HepG2 (cell line): ENCODE measurements around the gene NEMF. TPM values are rescaled to one million over a fixed set of nuclear protein-coding genes. Genes with fewer than 3 reads are reported as not detected.

Experiments used
- E2F1 ChIP-seq: sonication (generic); formaldehyde crosslinking; IDR thresholded peaks from 2 replicates; pipeline ENCODE4 v1.5.0; 2020; ENCODE audit warnings: missing genetic modification reagents
- FOSL1 ChIP-seq: sonication (generic); formaldehyde crosslinking; IDR thresholded peaks from 2 replicates; pipeline ENCODE4 v1.9.0; 2021; ENCODE audit warnings: missing genetic modification reagents, borderline replicate concordance
- IKZF4 ChIP-seq: sonication (generic); formaldehyde crosslinking; IDR thresholded peaks from 2 replicates; pipeline ENCODE4 v1.5.1; 2020; ENCODE audit warnings: borderline replicate concordance, mild to moderate bottlenecking, low read depth, missing genetic modification reagents; ENCODE audit errors: not compliant biosample characterization
- PLRG1 ChIP-seq: fragments of 450-650 bp; conservative IDR thresholded peaks from 2 replicates; pipeline ENCODE4 v1.6.1; 2016
- PTBP1 ChIP-seq: fragments of 200-400 bp; formaldehyde crosslinking; IDR thresholded peaks from 2 replicates; pipeline ENCODE4 v1.6.1; 2018; ENCODE audit warnings: low read length, low read depth; ENCODE audit not compliant: poor library complexity, severe bottlenecking
- SIX1 ChIP-seq: sonication (generic); formaldehyde crosslinking; IDR thresholded peaks from 2 replicates; pipeline ENCODE4 v1.4.0; 2020; ENCODE audit warnings: missing genetic modification reagents, borderline replicate concordance
- ZBTB37 ChIP-seq: sonication (generic); formaldehyde crosslinking; IDR thresholded peaks from 2 replicates; pipeline ENCODE4 v1.4.0; 2020; ENCODE audit warnings: mild to moderate bottlenecking, missing genetic modification reagents
- ZBTB43 ChIP-seq: sonication (generic); formaldehyde crosslinking; conservative IDR thresholded peaks from 2 replicates; pipeline ENCODE4 v1.4.0; 2020; ENCODE audit warnings: missing genetic modification reagents
- ZFAT ChIP-seq: sonication (generic); formaldehyde crosslinking; conservative IDR thresholded peaks from 2 replicates; pipeline ENCODE4 v1.8.1; 2023; ENCODE audit warnings: missing genetic modification reagents, inconsistent platforms
- ZKSCAN8 ChIP-seq: IDR thresholded peaks from 2 replicates; pipeline ENCODE4 v1.6.1; 2016; ENCODE audit warnings: borderline replicate concordance, missing genetic modification reagents, missing compliant biosample characterization
- ZNF234 ChIP-seq: sonication (generic); formaldehyde crosslinking; conservative IDR thresholded peaks from 2 replicates; pipeline ENCODE4 v1.5.1; 2020; ENCODE audit warnings: mild to moderate bottlenecking, missing genetic modification reagents
- ZNF33A ChIP-seq: sonication (generic); formaldehyde crosslinking; IDR thresholded peaks from 2 replicates; pipeline ENCODE4 v1.5.1; 2020; ENCODE audit warnings: missing genetic modification reagents, mild to moderate bottlenecking, moderate library complexity, borderline replicate concordance
- ZNF607 ChIP-seq: sonication (generic); formaldehyde crosslinking; IDR thresholded peaks from 2 replicates; pipeline ENCODE4 v1.5.1; 2020; ENCODE audit warnings: missing genetic modification reagents, mild to moderate bottlenecking, borderline replicate concordance
- ZNF883 ChIP-seq: sonication (generic); formaldehyde crosslinking; IDR thresholded peaks from 2 replicates; pipeline ENCODE4 v1.5.1; 2020; ENCODE audit warnings: mild to moderate bottlenecking, missing genetic modification reagents; ENCODE audit errors: not compliant biosample characterization
- polyA plus RNA-seq, 8 experiments: library from polyadenylated mRNA; depleted of rRNA in 3 of 8; stranded (reverse) in 7 of 8; unstranded in 1 of 8; fragments of >200 nt; fragmentation: Illumina TruSeq in 4 of 8; extraction: Trizol in 4 of 8; gene quantifications; 2 replicates each; pipeline versions ENCODE4 v1.2.1 to v1.2.3, GENCODE V29; 2011 to 2016; ENCODE audit warnings: low read depth in 4 of 8, missing spikeins in 1 of 8, mixed read lengths in 1 of 8; ENCODE audit not compliant: insufficient read depth in 1 of 8
- total RNA-seq, 5 experiments: library from RNA; depleted of rRNA; stranded (reverse); fragments of >200 nt; fragmentation: Illumina TruSeq; extraction: Trizol; gene quantifications; 2 replicates each; pipeline ENCODE4 v1.2.3, GENCODE V29; 2016; ENCODE audit warnings: low read depth in 1 of 5
- TF ChIP-seq, protein P1 (sequence below), 2 experiments: sonication (generic) in 1 of 2; formaldehyde crosslinking in 1 of 2; IDR thresholded peaks; 2 replicates each; pipeline versions ENCODE4 v1.4.0 to v1.6.1; 2016 to 2020; ENCODE audit warnings: borderline replicate concordance in 1 of 2, low read depth in 1 of 2, mild to moderate bottlenecking in 1 of 2, missing genetic modification reagents in 1 of 2

NEMF gene
- total and polyA plus RNA-seq, 2 of the 13 experiments (the other 11 are each of a cell fraction or from before 2014, with no cell fraction given): 21.3 to 57.9 TPM

- no peak for TF ChIP-seq ZBTB37 (CRISPR knock-in tag)
- no peak for TF ChIP-seq IKZF4 (CRISPR knock-in tag)
- TF ChIP-seq ZKSCAN8: 0 out of 2 replicates have a peak, but pooled peaks have one; percentile 71
- no peak for TF ChIP-seq FOSL1 (CRISPR knock-in tag)
- TF ChIP-seq PTBP1: no peak
- TF ChIP-seq ZNF607 (CRISPR knock-in tag): peak; percentile 74; the same call in 1 of the 2 replicates
- TF ChIP-seq E2F1 (CRISPR knock-in tag): no peak
- TF ChIP-seq, protein P1, sequence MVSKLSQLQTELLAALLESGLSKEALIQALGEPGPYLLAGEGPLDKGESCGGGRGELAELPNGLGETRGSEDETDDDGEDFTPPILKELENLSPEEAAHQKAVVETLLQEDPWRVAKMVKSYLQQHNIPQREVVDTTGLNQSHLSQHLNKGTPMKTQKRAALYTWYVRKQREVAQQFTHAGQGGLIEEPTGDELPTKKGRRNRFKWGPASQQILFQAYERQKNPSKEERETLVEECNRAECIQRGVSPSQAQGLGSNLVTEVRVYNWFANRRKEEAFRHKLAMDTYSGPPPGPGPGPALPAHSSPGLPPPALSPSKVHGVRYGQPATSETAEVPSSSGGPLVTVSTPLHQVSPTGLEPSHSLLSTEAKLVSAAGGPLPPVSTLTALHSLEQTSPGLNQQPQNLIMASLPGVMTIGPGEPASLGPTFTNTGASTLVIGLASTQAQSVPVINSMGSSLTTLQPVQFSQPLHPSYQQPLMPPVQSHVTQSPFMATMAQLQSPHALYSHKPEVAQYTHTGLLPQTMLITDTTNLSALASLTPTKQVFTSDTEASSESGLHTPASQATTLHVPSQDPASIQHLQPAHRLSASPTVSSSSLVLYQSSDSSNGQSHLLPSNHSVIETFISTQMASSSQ (IDR thresholded peaks at IDR 0.05; ENCODE audit: low read depth): no peak; the same call in 1 of the 2 replicates
- TF ChIP-seq, protein P1 (CRISPR knock-in tag; IDR thresholded peaks at IDR 0.05; ENCODE audit: borderline replicate concordance): no peak
- no peak for TF ChIP-seq PLRG1
- TF ChIP-seq ZFAT (CRISPR knock-in tag): no peak
- TF ChIP-seq ZNF33A (CRISPR knock-in tag): no peak
- TF ChIP-seq SIX1 (CRISPR knock-in tag): no peak
- TF ChIP-seq ZNF234 (CRISPR knock-in tag): no peak
- peak; percentile 56 for TF ChIP-seq ZNF883 (CRISPR knock-in tag)
- TF ChIP-seq ZBTB43 (CRISPR knock-in tag): no peak; the same call in 1 of the 2 replicates
These were observed at the start of gene NEMF (continued) for GRCh38 chr14:49852301-49853157.
